NAMALWA (cell line): ENCODE results near the gene MAPK8IP3.

ENCODE experiments used
- DNase-seq: peaks from one replicate; pipeline ENCODE4 v3.0.0-alpha.2; 2015; ENCODE audit warnings: low spot score

MAPK8IP3 gene

DNA sequence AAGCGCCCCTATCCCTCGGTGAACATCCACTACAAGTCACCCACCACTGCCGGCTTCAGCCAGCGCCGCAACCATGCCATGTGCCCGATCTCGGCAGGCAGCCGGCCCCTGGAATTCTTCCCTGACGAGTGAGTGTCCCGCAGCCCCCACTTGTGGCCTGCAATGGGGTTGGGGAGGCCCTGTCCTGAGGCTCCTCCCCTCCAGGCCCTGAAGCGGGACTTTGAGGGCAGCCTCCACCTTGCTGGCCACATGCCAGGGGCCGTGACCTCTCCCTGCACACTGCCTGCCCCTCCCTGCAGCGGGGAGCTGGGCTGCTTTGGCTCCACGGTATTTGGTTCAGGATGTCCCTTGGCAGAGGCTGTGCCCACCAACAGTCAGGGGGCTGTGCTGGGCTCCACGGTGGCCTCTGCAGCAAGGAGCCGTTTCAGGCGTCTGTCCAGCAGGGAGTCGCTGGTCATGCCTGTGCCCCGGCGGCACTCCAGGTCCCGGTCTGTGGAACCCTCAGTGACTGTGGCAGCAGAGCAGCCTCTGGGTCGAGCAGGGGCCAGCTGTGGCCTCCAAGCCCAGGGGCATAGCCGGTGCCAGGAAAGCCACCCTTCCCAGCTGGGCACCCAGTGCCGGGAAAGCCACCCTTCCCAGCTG, 57.0 kb downstream of the MAPK8IP3 start:
- DNase-seq = peak; percentile 8

DNA sequence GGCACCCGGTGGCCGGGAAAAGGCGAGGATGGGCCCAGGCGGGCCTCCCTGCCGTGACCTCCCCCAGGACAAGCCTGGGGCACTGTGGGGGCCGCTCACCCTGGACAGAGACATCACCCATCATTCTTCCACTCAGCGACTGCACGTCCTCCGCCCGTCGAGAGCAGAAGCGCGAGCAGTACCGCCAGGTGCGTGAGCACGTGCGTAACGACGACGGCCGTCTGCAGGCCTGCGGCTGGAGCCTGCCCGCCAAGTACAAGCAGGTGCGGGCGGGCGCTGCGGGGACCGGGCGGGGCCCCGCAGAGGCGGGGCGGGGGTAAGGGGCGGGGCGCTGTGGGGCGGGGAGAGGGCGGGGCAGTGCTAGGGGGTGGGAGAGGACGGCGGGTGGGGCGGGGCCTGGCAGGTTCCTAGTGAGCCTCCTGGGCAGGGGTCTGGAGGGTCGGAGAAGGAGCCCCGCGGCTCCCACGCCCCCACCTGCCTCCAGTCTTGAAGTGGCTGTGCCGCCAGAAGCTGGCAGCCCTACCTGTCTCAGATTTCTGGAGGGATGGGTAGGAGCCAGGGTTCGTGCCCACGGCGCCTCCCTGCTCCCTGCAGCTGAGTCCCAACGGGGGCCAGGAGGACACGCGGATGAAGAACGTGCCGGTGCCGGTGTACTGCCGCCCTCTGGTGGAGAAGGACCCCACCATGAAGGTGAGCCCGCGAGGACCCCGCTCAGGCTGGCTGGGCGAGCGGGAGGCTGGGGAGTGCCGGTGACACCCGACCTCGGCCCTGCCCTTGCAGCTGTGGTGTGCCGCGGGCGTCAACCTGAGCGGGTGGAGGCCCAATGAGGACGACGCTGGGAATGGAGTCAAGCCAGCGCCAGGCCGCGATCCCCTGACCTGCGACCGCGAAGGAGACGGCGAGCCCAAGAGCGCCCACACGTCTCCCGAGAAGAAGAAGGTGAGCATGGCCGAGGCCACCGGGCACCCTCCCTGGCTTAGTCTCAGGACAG, 57.8 kb downstream of the MAPK8IP3 start:
- peak; percentile 64 for DNase-seq

DNA sequence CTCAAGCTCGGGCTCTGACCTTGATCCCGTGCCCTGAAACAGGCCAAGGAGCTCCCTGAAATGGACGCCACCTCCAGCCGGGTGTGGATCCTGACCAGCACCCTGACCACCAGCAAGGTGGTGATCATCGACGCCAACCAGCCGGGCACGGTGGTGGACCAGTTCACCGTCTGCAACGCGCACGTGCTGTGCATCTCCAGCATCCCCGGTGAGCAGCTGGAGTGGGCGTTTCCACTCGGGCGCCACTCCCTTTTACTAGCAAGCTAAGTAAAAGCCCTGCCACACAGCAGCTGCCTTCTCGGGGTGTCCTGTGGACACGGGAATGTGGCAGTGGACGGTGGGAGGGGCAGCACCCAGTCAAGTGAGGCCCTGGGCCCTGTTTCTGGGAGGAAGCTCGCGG, 59.0 kb downstream of the MAPK8IP3 start:
- no peak for DNase-seq

DNA sequence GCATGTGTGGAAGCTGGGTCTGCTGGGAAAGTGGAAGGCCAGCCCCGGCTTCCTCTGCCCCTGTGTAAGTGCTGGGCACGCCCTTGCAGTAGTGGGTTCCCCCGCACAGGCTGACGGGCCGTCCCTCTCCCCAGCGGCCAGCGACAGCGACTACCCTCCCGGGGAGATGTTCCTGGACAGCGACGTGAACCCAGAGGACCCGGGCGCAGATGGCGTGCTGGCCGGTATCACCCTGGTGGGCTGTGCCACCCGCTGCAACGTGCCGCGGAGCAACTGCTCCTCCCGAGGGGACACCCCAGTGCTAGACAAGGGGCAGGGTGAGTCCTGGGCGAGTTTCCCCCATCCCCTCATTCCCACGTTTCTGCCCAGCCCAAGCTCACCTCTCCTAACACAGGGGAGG, 59.8 kb downstream of the MAPK8IP3 start:
- no peak for DNase-seq

DNA sequence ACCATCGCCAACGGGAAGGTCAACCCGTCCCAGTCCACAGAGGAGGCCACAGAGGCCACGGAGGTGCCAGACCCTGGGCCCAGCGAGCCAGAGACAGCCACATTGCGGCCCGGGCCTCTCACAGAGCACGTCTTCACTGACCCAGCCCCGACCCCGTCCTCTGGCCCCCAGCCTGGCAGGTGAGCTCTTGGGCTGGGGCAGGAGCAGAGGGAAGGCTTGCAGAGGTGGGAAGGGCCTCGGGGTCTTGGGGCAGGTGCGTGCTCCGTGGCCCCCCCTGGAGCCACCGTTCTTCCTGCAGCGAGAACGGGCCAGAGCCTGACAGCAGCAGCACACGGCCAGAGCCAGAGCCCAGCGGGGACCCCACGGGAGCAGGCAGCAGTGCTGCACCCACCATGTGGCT, 60.2 kb downstream of the MAPK8IP3 start:
- DNase-seq = no peak

- no peak for DNase-seq
Measured at GRCh38 chr16:1766701-1767100, 60.7 kb downstream of the MAPK8IP3 start.

GRCh38 chr16:1767116-1767994, 61.4 kb downstream of the MAPK8IP3 start:
- DNase-seq = no peak

DNA sequence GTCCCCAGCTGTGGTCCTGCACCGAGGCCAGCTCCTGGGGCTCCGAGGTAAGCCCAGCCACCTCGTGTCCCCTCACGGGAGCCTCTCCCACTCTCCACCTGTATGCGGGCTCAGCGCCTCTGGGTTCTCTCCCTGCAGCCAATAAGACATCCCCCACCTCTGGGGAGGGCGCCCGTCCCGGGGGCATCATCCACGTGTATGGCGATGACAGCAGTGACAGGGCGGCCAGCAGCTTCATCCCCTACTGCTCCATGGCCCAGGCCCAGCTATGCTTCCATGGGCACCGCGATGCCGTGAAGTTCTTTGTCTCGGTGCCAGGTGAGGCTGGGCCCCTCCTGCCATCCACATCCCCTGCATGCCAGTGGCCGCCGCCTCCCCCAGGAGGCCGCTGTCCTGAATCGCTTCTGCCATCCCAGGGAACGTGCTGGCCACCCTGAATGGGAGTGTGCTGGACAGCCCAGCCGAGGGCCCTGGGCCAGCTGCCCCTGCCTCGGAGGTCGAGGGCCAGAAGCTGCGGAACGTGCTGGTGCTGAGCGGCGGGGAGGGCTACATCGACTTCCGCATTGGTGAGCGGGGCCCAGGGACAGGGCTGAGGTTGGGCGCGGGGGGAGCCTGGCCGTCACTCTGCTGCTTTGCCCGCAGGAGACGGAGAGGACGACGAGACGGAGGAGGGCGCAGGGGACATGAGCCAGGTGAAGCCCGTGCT, 62.2 kb downstream of the MAPK8IP3 start:
- DNase-seq = no peak

DNA sequence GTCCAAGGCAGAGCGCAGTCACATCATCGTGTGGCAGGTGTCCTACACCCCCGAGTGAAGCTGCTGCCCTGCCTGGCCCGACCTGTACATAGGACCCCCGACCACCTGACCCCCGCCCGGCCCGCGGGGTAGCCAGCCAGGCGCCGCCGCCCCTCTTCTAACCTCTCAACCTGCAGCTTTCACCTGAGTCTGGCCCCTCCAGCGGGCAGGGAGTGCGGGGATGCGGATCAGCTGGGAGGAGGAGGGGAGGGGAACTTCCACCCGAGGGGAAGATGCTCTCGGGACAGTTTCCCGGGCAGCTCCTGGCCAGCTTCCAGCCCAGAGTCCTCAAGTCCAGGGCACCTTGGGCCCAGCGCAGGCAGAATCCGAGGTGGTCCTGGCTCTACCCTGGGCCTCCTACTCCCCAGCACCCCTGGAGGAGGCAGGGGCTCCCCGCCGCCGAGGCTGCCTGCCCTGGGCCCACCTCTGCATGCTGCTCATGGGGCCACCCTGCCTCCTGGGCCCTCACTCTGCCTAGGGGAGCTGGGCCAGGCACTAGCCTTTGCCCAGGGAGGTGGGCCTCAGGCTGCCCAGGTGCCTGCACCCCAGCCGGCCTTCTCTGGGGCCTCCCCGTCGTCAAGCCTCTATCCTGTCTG, 62.9 kb downstream of the MAPK8IP3 start:
- DNase-seq = no peak

GRCh38 chr16:1769402-1770300, 63.7 kb downstream of the MAPK8IP3 start:
- no peak for DNase-seq

- no peak for DNase-seq
Measured at GRCh38 chr16:1770328-1771187, 64.6 kb downstream of the MAPK8IP3 start.

DNA sequence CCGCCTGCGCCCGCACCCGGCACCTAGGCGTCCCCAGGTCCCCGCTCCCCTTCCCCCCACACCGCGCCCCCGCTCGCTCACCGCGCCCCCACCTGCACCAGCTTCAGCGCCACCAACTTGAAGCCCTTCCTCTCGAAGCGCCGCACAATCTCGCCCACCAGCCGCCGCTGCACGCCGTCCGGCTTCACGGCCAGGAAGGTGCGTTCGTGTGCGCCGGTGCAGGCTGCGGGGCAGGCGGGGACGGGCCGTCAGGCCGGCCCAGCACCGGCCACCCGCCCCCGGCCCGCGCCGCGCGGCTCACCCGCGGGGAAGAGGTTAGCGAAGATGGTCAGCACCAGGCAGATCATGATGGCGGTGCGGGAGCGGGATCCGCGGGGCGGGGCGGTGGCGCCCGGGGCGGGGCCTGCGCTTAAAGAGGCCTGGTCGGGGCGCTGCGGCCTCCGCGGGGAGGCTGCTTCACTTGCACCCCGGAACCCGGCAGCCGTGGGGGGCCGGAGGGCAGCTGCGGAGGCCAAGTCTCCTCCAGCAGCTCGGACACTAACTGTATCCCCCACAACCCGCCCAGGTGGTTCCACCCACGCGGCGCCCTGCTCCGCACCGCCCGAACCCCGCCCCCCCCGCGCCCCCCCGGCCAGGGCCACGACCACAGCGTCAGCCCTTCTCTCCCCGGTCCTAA, 65.3 kb downstream of the MAPK8IP3 start, which contains the start of gene NME3:
Gene NME3, minus strand, starts transcription at position 356 of the 676 bp plus-strand sequence. Its CDS starts 9 bp downstream, at position 347.
- DNase-seq = peak; percentile 69

- DNase-seq = peak; percentile 49
Measured at GRCh38 chr16:1771864-1772361, 65.9 kb downstream of the MAPK8IP3 start.

GRCh38 chr16:1772362-1772907, 66.4 kb downstream of the MAPK8IP3 start, which contains the start of gene EME2:
Gene EME2, plus strand, starts transcription at chr16:1772810. Its CDS starts 418 bp downstream, at chr16:1773228.
- DNase-seq = peak; percentile 83

- DNase-seq = peak; percentile 89
Measured at GRCh38 chr16:1772908-1773702, 67.1 kb downstream of the MAPK8IP3 start, which contains the start of gene MRPS34. Gene MRPS34, minus strand, starts transcription at chr16:1773134. Its CDS starts 15 bp downstream, at chr16:1773119.

- no peak for DNase-seq
Measured at GRCh38 chr16:1773703-1774447, 67.9 kb downstream of the MAPK8IP3 start.
